ENCODE results near the gene OR52N5.

DNA sequence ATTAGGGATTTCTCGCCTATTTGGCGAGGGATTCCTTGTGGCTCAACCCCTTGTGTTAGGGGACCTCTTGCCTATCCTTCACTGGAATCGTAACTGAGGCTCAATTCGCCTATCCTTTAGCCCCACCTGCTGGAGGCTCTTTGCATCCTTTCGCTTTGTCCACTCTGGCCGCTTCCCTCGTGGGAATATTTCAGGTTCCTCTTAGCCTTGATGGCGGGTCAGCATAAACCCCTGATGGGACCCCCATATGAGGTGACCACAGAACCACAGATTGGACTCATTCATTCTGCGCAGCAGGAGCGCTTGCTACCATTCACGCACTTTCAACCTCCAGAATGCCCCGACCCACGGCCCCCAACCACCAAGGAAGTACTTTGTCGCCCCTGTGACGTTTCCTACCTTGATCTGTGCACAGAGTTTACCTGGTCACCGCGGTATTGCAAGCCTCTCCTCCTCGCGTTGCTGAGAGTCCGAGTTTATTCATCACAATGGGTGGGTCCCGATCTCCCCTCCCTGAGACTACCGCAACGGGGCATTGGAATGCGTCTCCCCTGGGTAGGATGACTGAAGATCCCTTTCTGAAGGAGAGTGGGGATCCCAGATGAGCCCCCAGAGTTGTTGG lies 25.5 kb upstream of the OR52N5 start, which contains the start of gene OR52N2:
- TF ChIP-seq, protein P1, sequence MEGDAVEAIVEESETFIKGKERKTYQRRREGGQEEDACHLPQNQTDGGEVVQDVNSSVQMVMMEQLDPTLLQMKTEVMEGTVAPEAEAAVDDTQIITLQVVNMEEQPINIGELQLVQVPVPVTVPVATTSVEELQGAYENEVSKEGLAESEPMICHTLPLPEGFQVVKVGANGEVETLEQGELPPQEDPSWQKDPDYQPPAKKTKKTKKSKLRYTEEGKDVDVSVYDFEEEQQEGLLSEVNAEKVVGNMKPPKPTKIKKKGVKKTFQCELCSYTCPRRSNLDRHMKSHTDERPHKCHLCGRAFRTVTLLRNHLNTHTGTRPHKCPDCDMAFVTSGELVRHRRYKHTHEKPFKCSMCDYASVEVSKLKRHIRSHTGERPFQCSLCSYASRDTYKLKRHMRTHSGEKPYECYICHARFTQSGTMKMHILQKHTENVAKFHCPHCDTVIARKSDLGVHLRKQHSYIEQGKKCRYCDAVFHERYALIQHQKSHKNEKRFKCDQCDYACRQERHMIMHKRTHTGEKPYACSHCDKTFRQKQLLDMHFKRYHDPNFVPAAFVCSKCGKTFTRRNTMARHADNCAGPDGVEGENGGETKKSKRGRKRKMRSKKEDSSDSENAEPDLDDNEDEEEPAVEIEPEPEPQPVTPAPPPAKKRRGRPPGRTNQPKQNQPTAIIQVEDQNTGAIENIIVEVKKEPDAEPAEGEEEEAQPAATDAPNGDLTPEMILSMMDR (IDR thresholded peaks at IDR 0.05): peak; percentile 84
- TF ChIP-seq, protein P2, sequence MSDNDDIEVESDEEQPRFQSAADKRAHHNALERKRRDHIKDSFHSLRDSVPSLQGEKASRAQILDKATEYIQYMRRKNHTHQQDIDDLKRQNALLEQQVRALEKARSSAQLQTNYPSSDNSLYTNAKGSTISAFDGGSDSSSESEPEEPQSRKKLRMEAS (IDR thresholded peaks at IDR 0.05; ENCODE audit: low read depth): no peak
- TF ChIP-seq TEAD4 (IDR thresholded peaks at IDR 0.05; ENCODE audit: borderline replicate concordance, insufficient read depth) (no peak), FOSL2 (IDR thresholded peaks at IDR 0.05; ENCODE audit: borderline replicate concordance, low read depth) (no peak), POLR2AphosphoS5 (IDR thresholded peaks at IDR 0.05; ENCODE audit: low read depth, low read length) (no peak), EZH2phosphoT487 (IDR thresholded peaks at IDR 0.05; ENCODE audit: borderline replicate concordance, low read depth) (no peak), EP300 (IDR thresholded peaks at IDR 0.05; ENCODE audit: borderline replicate concordance in 1 of 2, low read depth in 1 of 2, low read length in 1 of 2) (no peak), RFX5 (IDR thresholded peaks at IDR 0.05; ENCODE audit: low read length) (no peak), TAF1 (IDR thresholded peaks at IDR 0.05; ENCODE audit: borderline replicate concordance, low read depth, low read length) (no peak)
- TF ChIP-seq, protein P3, sequence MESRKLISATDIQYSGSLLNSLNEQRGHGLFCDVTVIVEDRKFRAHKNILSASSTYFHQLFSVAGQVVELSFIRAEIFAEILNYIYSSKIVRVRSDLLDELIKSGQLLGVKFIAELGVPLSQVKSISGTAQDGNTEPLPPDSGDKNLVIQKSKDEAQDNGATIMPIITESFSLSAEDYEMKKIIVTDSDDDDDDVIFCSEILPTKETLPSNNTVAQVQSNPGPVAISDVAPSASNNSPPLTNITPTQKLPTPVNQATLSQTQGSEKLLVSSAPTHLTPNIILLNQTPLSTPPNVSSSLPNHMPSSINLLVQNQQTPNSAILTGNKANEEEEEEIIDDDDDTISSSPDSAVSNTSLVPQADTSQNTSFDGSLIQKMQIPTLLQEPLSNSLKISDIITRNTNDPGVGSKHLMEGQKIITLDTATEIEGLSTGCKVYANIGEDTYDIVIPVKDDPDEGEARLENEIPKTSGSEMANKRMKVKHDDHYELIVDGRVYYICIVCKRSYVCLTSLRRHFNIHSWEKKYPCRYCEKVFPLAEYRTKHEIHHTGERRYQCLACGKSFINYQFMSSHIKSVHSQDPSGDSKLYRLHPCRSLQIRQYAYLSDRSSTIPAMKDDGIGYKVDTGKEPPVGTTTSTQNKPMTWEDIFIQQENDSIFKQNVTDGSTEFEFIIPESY (IDR thresholded peaks at IDR 0.05; ENCODE audit: borderline replicate concordance, low read depth): no peak
- TF ChIP-seq, protein P4, sequence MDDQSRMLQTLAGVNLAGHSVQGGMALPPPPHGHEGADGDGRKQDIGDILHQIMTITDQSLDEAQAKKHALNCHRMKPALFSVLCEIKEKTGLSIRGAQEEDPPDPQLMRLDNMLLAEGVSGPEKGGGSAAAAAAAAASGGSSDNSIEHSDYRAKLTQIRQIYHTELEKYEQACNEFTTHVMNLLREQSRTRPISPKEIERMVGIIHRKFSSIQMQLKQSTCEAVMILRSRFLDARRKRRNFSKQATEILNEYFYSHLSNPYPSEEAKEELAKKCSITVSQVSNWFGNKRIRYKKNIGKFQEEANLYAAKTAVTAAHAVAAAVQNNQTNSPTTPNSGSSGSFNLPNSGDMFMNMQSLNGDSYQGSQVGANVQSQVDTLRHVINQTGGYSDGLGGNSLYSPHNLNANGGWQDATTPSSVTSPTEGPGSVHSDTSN (IDR thresholded peaks at IDR 0.05): no peak
- TF ChIP-seq, protein P5, sequence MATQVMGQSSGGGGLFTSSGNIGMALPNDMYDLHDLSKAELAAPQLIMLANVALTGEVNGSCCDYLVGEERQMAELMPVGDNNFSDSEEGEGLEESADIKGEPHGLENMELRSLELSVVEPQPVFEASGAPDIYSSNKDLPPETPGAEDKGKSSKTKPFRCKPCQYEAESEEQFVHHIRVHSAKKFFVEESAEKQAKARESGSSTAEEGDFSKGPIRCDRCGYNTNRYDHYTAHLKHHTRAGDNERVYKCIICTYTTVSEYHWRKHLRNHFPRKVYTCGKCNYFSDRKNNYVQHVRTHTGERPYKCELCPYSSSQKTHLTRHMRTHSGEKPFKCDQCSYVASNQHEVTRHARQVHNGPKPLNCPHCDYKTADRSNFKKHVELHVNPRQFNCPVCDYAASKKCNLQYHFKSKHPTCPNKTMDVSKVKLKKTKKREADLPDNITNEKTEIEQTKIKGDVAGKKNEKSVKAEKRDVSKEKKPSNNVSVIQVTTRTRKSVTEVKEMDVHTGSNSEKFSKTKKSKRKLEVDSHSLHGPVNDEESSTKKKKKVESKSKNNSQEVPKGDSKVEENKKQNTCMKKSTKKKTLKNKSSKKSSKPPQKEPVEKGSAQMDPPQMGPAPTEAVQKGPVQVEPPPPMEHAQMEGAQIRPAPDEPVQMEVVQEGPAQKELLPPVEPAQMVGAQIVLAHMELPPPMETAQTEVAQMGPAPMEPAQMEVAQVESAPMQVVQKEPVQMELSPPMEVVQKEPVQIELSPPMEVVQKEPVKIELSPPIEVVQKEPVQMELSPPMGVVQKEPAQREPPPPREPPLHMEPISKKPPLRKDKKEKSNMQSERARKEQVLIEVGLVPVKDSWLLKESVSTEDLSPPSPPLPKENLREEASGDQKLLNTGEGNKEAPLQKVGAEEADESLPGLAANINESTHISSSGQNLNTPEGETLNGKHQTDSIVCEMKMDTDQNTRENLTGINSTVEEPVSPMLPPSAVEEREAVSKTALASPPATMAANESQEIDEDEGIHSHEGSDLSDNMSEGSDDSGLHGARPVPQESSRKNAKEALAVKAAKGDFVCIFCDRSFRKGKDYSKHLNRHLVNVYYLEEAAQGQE (IDR thresholded peaks at IDR 0.05; ENCODE audit: low read depth, low read length): no peak
